Measurements from ENCODE around the gene MARK4. TPM values are rescaled to one million over a fixed set of nuclear protein-coding genes. Genes with fewer than 3 reads are reported as not detected.

The MARK4 gene
- total RNA-seq (2021) (58.5 to 60.8 TPM (median 58.6 TPM) in 3 replicates), Bru-seq, nascent RNA (percentile 59 among the genes with signal in this experiment)
- long read RNA-seq, experiment 1, transcript MARK4-201 (17 exons, 3,573 nt): major isoform, 16 of 51 reads
- long read RNA-seq, experiment 1, partial matches to known transcripts: 25 of 51 reads
- long read RNA-seq, experiment 1, other reads (novel, unspliced or antisense): 10 of 51 reads
- long read RNA-seq, experiment 2, transcript MARK4-201 (17 exons, 3,573 nt): major isoform, 18 of 105 reads
- long read RNA-seq, experiment 2, partial matches to known transcripts: 53 of 105 reads
- long read RNA-seq, experiment 2, other reads (novel, unspliced or antisense): 34 of 105 reads
- long read RNA-seq, experiment 3, partial matches to known transcripts: 1 of 1 reads
- long read RNA-seq, experiment 3, other reads (novel, unspliced or antisense): 0 of 1 reads

DNA sequence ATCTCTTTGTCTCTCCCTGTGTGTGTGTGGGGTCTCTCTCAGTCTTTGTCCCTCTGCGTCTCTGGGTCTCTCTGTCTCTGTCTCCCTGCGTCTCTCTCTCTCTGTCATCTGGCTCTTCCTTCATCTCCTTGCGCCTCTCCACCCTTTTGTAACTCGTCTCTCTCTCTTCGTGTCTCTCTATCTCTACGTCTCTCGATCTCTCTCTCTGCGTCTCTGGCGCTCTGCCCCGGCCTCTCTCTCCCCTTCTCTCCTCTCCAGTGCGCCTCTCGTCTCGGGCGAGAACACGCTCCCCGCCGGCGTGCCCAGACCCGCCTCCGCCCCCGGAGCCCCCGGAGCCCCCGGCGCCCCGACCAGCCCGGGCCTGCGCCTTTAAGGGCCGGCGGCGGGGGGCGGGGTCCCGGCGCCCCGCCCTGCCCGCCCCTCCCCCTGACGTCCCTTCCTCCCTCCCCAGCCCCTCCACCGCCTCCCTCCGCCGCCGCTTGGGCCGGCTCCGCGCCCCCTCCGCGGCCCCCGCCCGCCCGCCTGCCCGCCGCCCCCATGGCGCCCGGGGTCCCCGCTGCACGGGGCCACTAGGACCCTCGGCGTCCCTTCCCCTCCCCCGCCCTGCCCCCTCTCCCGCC, at the start of gene MARK4:
TSS of gene MARK4 (plus strand) at position 440 of the 620 bp plus-strand sequence. CDS start 318 bp downstream, outside the sequence.
- peak; percentile 28 for ATAC-seq
- Mint-ChIP-seq H3K4me1 (peaks cover 22% of the 10 kb centered on the region), H3K9me3 (no peaks in the 10 kb centered on the region), H3K4me3 (peak within 1 kb of the TSS; percentile 89), H3K36me3 (no peaks in the 10 kb centered on the region), H3K27me3 (ENCODE audit: low read depth) (peaks cover 25% of the 10 kb centered on the region), H3K27ac (no peak within 1 kb of the TSS)
- TF ChIP-seq ZBTB21 (CRISPR knock-in tag; IDR thresholded peaks at IDR 0.05; ENCODE audit: borderline replicate concordance) (no peak), HMGA2 (CRISPR knock-in tag; IDR thresholded peaks at IDR 0.05) (0 out of 2 replicates have a peak, but pooled peaks have one; percentile 4), GRHL2 (CRISPR knock-in tag; IDR thresholded peaks at IDR 0.05; ENCODE audit: insufficient replicate concordance, severe bottlenecking) (no peak), AFF4 (CRISPR knock-in tag; IDR thresholded peaks at IDR 0.05; ENCODE audit: borderline replicate concordance) (no peak)
- DNase-seq (ENCODE audit: low spot score): peak; percentile 54
- CTCF ChIA-PET: interaction anchor here (0.6 to 1.4 kb wide), 4 partner anchors 51 to 89 kb away, joined by 3 to 4 read pairs (median 3); no protein-coding TSS in a partner anchor
- POLR2A ChIA-PET: no interaction called here

DNA sequence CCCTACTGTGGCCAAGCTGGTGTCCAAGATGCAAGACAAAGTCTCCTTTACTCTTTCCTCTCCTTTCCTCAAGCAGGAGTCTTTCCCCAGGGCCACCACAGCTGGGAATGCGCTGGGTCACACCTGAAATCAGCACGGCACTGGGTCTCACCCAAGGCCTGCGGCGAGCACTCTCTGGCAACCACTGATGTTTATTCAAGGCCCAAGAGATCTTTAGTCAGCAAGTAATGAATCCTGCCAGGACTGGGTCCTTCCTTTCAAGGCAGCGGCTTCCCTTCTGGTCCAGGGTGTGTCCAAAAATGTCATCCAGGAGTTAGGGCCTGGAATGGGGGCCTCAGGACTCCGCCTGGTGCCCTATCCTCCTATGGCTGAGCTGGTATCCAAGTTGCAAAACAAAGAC, 48.4 kb upstream of the MARK4 start:
- Mint-ChIP-seq H3K36me3 (no peaks in the 10 kb centered on the region), H3K4me1 (no peaks in the 10 kb centered on the region), H3K4me3 (no peak overlapping the region), H3K9me3 (no peaks in the 10 kb centered on the region), H3K27me3 (ENCODE audit: low read depth) (peaks cover 21% of the 10 kb centered on the region), H3K27ac (no peak overlapping the region)
- POLR2A ChIA-PET: no interaction called here
- ATAC-seq (no peak), DNase-seq (ENCODE audit: low spot score) (no peak)
- CTCF ChIA-PET: interaction anchor here (0.6 to 3.7 kb wide), 8 partner anchors 16 to 608 kb away, joined by 3 to 45 read pairs (median 4); partner anchors contain the start of genes BLOC1S3 and TRAPPC6A
- no peak for TF ChIP-seq ZNF317 (CRISPR knock-in tag; IDR thresholded peaks at IDR 0.05; ENCODE audit: borderline replicate concordance, low read depth)

GRCh38 chr19:45205810-45206209, 45.3 kb upstream of the MARK4 start:
- CTCF ChIA-PET: interaction anchor here (1.1 kb wide), 1 partner anchor 12 kb away, joined by 3 read pairs; no protein-coding TSS in a partner anchor
- H3K4me1 Mint-ChIP-seq: no peaks in the 10 kb centered on the region
- POLR2A ChIA-PET: no interaction called here
- no peak for TF ChIP-seq CREM (CRISPR knock-in tag; IDR thresholded peaks at IDR 0.05)
- no peak for TF ChIP-seq ATF6 (CRISPR knock-in tag; IDR thresholded peaks at IDR 0.05)
- TF ChIP-seq ERG (CRISPR knock-in tag; IDR thresholded peaks at IDR 0.05): no peak
- TF ChIP-seq PREB (CRISPR knock-in tag; IDR thresholded peaks at IDR 0.05; ENCODE audit: borderline replicate concordance): no peak
- TF ChIP-seq ESRRA (CRISPR knock-in tag; IDR thresholded peaks at IDR 0.05; ENCODE audit: borderline replicate concordance): no peak
- TF ChIP-seq ZNF396 (CRISPR knock-in tag; IDR thresholded peaks at IDR 0.05; ENCODE audit: borderline replicate concordance): no peak
- TF ChIP-seq, protein P1, sequence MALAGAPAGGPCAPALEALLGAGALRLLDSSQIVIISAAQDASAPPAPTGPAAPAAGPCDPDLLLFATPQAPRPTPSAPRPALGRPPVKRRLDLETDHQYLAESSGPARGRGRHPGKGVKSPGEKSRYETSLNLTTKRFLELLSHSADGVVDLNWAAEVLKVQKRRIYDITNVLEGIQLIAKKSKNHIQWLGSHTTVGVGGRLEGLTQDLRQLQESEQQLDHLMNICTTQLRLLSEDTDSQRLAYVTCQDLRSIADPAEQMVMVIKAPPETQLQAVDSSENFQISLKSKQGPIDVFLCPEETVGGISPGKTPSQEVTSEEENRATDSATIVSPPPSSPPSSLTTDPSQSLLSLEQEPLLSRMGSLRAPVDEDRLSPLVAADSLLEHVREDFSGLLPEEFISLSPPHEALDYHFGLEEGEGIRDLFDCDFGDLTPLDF (CRISPR knock-in tag; IDR thresholded peaks at IDR 0.05): no peak
- TF ChIP-seq, protein P2, sequence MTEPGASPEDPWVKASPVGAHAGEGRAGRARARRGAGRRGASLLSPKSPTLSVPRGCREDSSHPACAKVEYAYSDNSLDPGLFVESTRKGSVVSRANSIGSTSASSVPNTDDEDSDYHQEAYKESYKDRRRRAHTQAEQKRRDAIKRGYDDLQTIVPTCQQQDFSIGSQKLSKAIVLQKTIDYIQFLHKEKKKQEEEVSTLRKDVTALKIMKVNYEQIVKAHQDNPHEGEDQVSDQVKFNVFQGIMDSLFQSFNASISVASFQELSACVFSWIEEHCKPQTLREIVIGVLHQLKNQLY (CRISPR knock-in tag; IDR thresholded peaks at IDR 0.05): no peak
- no peak for TF ChIP-seq RORB (CRISPR knock-in tag; IDR thresholded peaks at IDR 0.05)
- no peak for TF ChIP-seq MXD4 (CRISPR knock-in tag; IDR thresholded peaks at IDR 0.05; ENCODE audit: borderline replicate concordance)
- no peak for TF ChIP-seq JAZF1 (CRISPR knock-in tag; IDR thresholded peaks at IDR 0.05)

More at GRCh38 chr19:45205810-45206209, 45.3 kb upstream of the MARK4 start:
- Mint-ChIP-seq H3K9me3 (no peaks in the 10 kb centered on the region), H3K27me3 (ENCODE audit: low read depth) (peaks cover 3% of the 10 kb centered on the region; the same call in 1 of the 2 replicates), H3K27ac (no peak overlapping the region), H3K4me3 (no peak overlapping the region), H3K36me3 (no peaks in the 10 kb centered on the region)
- ATAC-seq (no peak), DNase-seq (ENCODE audit: low spot score) (no peak)
